NCI-H226 (cell line): ENCODE data around the gene BORCS5.
A peak's percentile ranks its signal among the peaks of the same experiment; 100 is the strongest.
"Not testable (repeated sequence)": the region's sequence is repeated elsewhere in the genome, so short reads cannot be mapped to it uniquely, and the experiment has no call there.

Experiments used
- DNase-seq: peaks from one replicate; pipeline ENCODE4 v3.0.0-alpha.2; 2015

Gene BORCS5

DNA sequence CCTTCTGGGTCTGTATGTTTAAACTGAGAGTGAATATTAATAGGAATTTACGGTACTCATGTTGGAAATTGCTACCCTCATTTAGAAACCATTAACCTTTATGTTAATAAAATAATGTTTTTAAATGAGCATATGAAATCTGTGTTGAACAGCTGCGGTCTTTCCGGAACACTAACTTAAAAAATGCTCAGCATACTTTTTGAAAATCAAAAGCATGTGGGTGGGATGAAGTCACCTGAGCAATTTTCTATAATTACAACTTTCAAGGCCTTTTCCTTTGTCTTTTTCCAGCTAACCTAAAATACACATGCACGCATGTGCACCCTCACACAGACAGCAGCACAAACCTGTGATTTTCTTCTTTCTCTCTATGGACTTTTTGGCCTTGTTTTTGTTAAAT lies 39.8 kb downstream of the BORCS5 start:
- no peak for DNase-seq

DNA sequence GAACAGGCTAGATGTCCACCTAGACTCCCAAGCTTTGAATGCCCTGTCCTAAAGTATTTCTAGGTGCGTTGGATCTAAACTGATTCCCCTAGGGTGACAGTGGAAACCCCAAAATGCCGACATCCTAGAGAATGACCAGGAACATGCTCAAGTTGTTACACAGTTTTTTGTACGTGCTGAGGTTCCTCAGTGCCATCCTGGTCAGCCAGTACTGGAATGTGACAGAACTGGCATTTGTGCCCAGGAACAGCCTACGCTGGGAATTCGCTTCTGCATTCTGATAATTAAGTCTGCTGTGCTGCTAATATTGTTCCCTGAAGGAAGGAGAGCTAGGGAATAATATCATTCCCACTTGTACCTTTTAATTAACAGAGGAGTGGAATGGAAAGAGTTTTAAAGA lies 40.3 kb downstream of the BORCS5 start:
- DNase-seq = no peak

DNA sequence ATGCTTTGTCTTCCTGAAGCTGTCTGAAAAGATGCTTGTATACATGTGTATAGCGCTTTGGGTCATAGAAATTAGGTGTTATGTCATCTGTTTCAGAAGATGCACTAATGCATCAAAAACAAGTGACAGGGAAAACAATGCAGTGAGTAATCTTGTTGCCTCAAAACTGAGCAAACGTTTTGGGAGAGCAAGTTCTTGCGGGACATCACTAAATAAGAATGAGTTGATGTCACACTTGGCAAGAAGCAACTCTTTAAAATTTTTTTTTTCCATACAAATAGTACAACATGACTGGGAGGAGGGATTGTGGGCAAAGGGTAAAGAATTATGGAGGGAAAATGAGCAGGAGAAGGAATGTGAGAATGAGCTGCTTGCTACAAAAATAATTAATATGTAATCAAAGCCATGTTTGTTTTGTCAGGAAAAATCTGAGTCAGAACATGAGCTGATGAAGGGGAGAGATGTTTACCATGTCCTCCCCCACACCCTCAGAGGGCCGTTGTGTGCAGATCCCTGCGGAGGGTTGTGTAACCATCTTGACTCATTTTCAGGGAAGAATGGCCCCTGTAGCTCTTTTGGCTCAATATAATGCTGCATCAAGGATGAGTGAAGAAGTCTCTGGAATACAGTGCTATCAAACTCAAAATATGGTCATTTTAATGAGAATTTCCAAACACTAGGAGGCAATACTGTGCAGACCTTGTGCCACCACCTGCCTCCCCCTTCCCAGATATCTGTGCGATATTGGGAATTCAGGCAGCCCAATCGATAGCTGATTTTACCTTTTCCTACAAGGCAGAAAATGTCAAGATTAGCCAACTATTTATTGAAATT lies 41.4 kb downstream of the BORCS5 start:
- peak; percentile 96 for DNase-seq

DNA sequence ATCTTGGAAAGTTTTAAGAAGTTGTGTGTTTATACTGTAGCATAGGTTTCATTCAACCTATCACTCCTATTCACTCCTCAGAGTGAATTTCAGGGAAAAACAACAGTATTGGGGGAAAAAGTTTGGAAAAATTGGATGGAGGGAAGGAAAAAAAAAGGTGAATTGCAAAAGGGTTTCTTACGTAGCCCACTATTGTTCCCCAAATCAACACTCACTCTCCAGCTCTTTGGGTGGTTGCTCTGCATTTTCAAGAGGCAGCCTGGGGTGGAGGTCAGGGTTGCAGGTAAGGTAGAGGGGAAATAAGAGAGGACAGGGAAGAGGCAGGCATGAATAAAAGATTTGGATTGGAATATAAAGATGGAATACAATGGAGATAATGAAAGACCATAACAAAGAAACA lies 42.3 kb downstream of the BORCS5 start:
- DNase-seq = no peak

DNA sequence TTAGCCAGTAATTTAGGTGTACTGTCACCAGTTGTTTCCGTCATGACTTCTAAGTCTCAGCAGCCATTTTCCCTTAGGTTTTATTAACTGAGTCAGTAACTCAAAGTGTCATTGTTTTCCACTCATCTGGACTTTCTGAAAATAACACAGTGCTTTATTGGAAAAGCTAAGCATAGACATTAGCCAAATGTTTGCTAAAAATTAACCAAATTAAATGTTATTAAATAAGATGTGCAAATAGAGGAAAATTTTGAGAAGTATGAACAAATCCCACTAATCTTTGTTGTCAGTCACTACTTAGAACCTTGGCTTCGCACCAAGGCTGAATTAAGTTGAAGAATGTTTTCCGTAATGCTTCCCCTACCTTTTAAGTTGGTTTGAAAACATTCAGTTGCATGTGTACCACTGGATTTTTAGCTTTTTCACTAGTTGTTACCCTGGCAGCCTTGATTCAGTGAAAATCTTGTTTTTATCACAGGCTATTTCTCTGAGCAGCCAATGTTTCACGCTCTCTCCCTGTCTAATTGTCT lies 43.0 kb downstream of the BORCS5 start:
- DNase-seq = no peak

DNA sequence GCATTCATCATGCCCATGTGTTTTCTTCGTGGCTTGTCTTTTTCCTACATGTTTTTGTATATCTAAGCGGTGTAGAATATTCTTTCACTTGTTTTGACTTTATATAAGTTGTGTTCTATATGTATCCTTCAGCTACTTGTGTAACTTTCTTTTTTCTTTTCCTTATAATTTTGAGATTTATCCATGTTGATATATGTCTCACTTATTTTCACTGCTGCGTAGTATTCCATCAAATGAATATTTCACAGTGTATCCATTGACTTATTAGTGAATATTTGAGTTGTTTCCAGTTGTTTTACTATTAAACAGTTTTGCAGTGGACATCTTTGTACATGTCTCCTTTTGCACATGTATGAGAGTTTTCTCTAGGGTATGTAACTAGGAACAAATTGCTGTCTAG lies 43.9 kb downstream of the BORCS5 start:
- DNase-seq = no peak

DNA sequence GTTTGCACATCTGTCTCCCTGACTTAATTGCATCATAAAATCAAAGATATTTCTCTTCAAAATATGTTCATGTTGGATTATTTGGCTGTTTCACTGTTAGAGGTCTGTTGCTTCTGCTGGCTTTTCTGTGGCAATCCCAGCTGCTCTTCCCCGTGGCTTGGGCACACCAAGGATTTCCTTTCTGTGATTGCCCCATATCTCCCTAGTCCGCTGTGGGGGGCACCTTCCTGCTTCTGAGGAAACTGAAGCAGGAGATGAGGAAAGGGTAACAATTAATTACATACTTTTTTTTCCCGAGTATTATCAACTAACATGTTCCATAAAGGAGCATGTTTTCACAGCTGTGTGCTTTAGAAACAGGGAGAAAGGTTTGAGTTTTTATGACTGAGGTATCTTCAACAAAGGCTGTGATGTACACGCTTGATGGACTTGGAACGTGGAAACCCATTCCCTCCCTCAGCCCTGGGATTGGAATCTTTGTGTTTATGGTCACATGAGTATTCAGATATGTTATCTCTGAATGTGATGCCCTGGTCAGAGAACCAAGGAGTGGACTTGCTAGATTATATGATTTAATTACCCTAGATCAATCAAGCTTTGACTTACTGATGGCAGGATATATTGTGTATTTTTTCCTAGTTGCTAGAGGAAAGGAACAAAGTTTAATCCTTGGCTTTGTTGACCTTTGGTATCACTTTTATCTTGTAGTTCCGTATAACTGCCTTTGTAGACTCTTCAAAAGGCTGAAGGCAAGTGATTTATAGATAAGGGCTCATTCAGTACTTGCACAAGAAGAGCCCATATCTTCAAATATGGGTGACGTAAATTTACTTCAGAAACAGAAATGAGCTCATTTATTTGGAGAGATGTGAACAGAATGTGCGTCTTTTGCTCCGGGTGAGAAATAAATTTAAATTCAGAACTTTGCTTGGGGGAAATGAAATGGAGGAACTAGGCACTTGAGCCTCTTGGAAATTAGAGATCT lies 46.7 kb downstream of the BORCS5 start:
- DNase-seq = no peak

DNA sequence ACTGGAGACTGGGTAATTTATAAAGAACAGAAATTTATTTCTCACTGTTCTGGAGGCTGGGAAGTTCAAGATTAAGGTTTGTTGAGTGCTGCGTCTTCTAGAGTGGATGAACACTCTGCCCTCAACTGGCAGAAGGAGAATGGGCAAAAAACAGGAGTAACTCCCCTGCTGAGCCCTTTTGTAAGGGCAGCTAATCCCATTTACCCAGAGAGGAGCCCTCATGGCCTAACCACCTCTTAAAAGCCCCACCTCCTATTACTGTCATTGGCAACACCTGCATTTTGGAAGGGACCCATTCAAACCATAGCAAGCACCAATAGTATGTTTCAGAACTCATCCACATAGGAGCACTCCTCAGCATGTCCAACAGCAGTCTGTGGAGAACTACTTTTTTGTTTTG lies 47.4 kb downstream of the BORCS5 start:
- no peak for DNase-seq

DNA sequence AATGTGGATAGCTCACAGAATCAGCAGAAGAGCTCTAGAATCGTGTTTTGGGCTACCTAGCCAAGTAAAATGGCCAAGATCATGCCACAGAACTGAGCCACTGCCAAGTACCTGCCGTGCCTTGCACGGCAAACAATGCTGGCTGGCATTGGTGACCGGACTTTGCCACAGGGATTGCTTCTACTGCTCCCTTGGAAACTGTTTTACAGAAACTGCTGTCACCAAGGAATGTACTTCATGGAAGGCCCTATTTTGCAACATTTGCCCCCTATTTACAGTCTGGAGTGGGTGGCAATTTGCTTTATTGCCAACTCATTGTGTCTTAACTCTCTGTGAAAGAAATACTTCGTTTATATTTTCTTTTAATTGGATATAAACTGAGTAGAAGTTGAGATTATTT lies 49.0 kb downstream of the BORCS5 start:
- DNase-seq = no peak

DNA sequence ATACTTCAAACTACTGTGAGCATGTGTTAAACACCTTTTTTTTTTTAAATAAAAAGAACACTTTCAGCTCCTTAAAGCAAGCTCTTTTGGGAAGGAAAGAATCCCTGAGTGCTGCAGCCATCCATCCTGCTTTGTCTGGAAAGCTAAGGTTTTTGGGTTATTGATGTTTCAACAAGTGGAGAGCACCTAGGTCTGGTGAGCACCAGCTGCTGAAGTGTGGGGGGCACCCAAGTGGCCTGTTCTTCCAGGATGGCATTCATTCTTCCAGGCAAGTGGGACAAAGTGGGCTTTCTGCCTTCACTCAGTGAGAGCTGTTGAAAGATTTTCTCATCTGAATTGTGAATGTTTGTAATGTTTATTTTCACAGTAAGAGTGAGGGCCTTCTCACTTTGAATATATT lies 49.9 kb downstream of the BORCS5 start:
- DNase-seq = no peak

DNA sequence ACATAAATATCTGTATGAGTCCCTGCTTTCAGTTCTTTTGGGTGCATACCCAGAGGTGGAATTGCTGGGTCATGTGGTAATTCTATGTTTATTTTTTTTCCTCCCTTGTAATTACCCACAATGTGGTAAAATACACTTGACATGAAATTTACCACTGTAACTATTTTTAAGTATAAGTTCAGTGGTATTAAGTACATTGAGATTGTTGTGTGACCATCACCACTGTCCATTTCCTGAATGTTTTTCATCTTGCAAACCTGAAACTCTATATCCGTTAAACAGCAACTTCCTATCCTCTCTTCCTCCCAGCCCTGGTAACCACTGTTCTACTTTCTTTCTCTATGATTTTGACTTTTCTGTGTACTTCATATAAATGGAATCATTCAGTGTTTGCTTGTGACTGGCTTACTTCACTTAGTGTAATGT lies 51.4 kb downstream of the BORCS5 start:
- no peak for DNase-seq

DNA sequence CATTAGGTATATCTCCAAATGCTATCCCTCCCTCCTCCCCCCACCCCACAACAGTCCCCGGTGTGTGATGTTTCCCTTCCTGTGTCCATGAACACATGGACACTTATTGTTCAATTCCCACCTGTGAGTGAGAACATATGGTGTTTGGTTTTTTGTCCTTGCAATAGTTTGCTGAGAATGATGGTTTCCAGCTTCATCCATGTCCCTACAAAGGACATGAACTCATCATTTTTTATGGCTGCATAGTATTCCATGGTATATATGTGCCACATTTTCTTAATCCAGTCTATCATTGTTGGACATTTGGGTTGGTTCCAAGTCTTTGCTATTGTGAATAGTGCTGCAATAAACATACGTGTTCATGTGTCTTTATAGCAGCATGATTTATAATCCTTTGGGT lies 52.5 kb downstream of the BORCS5 start:
- not testable (repeated sequence) for DNase-seq

DNA sequence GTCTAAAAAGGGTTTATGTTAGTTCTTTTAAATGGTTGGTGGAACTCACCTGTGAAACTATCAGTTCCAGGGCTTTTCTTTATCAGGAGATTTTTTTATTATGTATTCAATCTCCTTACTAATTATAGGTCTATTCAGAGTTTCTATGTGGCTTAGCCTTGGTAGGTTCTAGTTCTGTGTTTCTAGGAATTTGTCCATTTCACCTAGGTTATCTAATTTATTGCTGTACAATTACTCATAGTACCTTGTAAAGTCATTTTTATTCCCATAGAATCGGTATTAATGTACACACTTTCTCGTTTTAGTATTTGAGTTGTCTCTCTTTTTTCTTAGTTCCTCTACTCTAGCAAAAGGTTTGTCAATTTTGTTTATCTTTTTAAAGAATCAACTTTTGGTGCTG lies 59.0 kb downstream of the BORCS5 start:
- no peak for DNase-seq

DNA sequence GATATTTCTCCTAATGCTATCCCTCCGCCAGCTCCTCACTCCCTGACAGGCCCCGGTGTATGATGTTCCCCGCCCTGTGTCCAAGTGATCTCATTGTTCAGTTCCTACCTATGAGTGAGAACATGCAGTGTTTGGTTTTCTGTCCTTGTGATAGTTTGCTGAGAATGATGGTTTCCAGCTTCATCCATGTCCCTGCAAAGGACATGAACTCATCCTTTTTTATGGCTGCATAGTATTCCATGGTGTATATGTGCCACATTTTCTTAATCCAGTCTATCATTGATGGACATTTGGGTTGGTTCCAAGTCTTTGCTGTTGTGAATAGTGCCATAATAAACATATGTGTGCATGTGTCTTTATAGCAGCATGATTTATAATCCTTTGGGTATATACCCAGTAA lies 62.3 kb downstream of the BORCS5 start:
- not testable (repeated sequence) for DNase-seq

DNA sequence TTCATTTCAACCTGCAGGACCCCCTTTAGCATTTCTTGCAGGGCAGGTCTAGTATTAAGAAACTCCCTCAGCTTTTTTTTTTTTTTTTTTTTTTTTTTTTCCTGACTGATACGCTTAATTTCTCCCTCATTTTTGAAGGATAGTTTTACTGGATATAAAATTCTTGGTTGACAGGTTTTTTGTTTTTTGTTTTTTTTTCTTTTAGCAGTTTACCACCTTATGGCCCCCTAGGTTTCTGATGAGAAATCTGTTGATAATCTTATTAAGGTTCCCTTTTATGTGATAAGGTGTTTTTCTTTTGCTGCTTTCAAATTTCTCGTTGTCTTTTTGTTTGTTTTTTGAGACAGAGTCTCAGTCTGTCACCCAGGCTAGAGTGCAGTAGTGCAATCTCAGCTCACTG lies 66.5 kb downstream of the BORCS5 start:
- no peak for DNase-seq

DNA sequence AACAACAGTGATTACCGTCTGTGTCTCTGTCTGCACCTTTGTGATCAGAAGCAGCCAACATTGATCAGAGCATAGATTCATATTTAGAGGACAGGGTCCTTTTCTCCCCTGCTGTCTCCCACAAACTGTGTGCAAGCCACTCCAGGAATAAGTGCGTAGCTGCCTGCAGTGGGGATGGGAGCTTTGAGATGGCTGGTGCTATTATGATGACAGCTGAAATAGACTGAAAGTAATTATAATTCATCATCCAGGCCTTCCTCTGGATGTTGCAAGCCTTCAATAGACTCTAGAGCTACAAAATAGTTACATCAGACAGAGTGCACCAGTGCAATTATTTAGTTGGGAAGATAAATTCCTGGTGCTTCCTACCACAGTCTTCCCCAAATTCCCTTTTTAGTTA lies 68.1 kb downstream of the BORCS5 start:
- no peak for DNase-seq

DNA sequence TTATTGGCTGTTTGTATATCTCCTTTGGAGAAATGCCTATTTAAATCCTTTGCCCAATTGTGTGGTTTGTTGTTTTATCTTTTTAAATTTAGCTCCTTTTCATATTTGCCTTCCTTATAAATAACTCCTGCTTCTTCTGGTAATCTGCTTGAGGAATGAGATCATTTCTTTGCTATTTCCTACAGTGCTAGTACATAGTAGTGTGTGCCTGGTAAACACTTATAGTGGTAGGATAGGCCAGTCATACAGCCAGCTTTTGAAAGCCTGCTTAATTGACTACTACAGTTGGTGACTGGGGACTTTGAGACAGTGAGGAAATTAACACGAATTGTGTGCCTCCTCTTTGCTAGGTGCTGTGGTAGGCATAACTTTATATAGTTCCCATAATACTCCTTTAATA lies 68.7 kb downstream of the BORCS5 start:
- peak; percentile 49 for DNase-seq

DNA sequence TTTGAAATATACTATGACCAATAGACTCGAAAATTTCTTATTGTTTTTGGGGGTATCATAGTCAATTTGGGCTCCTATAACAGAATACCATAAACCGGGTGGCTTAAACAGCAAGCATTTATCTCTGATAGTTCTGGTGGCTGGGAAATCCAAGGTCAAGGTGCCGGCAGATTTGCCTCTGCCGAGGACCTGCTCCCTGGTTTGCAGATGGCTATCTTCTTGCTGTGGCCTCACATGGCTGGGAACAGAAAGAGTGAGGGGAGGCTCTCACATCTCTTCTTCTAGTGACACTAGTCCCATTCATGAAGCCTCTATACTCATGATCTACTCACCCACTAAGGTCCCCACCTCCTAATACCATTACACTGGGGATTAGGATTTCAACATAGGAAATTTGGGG lies 70.7 kb downstream of the BORCS5 start:
- DNase-seq = no peak

DNA sequence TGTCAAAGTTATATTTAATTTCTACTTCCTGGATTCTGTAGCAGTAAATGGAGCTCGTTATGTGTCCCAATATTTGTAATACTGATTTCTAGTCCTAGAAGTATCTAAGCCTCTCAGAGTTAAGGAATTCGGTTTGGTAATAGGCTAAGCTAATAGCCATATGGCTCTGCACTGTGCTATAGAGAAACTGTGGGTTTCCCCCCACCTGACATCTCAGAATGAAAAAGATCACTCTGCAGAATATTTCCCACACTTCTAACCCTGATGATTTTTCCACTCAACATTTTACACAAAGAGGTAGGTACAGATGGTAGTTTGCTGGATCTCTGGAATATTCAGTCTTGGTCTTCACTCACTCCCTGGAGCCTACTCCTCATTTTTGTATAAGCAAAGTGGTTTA lies 71.2 kb downstream of the BORCS5 start:
- no peak for DNase-seq

DNA sequence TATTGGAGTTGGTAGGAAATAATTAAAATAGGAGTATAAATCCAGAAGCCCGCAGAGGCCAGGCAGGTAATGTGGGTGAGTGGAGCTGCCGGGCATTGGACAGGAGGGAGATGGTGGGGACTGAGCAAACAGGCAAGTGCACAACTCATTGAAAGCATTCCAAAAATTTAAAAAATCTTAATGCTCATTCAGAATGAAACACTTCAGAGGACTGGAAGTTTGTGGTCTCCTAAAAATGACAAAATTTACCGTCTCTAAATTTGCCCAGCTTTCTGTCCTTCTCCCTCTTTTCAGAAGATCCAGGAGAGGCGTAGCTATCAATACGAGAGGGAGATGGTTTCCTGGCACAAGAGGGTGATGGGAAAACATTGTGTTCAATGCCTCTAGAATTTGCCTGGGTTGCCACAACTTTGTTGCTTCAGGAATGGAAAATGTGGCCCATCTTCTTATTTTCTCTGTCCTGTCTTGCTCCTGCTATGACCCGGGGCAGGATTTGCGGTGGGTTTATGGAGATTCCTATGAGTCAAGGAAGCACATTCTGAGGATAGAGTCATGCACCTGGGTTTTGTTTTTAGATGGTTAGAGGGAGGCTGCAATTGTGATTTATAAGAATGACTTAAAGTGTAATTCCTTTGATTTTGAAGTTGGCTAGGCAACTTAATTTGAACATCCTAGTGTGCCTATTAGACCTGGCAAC lies 72.2 kb downstream of the BORCS5 start:
- DNase-seq = no peak

DNA sequence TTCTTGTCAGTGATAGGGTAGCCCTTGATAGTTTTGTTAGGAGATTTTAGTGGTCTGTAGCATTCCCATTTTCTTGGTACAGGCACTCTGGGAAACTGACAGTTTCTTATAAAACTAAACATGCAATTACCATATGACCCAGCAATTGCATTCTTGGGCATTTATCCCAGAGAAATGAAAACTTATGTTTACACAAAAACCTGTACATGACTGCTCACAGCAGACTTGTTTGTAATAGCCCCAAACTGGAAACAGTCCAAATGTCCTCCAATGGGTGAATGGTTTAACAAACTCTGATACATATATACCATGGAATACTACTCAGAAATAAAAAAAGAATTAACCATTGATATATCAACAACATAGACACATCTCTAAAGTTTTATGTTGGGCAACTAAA lies 75.5 kb downstream of the BORCS5 start:
- DNase-seq = peak; percentile 15

DNA sequence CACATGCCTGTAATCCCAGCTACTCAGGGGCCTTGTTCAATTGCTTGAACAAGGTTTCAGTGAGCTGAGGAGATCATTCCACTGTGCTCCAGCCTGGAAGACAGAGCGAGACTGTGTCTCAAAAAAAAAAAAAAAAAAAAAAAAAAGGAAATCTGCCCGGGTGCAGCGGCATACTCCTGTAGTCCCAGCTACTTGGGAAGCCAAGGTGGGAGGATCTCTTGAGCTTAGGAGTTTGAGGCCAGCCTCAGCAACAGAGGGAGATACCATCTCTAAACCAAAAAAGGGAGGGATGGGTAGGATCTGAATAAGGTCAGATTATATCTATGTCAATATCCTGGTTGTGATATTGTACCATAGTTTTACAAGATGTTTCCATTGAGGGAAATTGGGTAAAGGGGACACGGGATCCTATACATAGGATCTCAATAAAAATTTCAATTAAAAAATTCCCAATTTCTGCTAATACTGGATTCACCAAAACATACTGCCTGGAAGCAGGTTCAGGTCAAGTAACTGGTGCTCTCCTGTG lies 76.4 kb downstream of the BORCS5 start:
- DNase-seq = no peak

DNA sequence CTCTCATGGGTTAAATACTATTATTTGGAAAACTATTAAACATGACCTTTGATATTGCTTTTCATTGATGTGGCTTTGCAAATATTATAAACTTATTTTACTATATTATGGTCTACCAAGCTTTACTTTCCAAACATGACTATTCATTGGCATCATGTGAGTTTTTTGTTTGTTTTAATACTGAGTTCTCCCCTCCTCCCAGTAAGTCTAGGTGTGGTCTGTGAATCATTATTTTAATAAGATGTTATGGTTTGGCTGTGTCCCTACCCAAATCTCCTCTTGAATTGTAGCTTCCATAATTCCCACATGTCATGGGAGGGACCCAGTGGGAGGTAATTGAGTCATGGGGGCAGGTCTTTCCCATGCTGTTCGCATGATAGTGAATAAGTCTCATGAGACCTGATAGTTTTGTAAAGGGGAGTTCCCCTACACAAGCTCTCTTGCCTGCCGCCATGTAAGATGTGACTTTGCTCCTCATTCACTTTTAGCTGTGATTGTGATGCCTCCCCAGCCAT lies 80.0 kb downstream of the BORCS5 start:
- DNase-seq = no peak
